ENCODE results near the gene NPEPPS. TPM values are rescaled to one million over a fixed set of nuclear protein-coding genes. Genes with fewer than 3 reads are reported as not detected.

Gene NPEPPS
- total RNA-seq (2022; extraction: Qiagen RNA extraction; ENCODE audit: low read depth) = 56.7 to 75.0 TPM (median 63.8 TPM) in 5 replicates

GRCh38 chr17:47530557-47531232, at the start of gene NPEPPS:
TSS of gene NPEPPS (plus strand) at chr17:47531108. CDS start at chr17:47531301, 193 bp downstream.

GRCh38 chr17:47649153-47649971, 118.5 kb downstream of the NPEPPS start, which contains the start of gene KPNB1:
TSS of gene KPNB1 (plus strand) at chr17:47649919. CDS start at chr17:47650245, 326 bp downstream.

Other genes with a start within 250 kb of the NPEPPS start
- 0.72 to 2.9 TPM (median 1.9 TPM) in 5 replicates for gene EFCAB13, start 207.2 kb upstream of the NPEPPS start, total RNA-seq (2022; extraction: Qiagen RNA extraction; ENCODE audit: low read depth)
- 291 to 430 TPM (median 304 TPM) in 5 replicates for gene KPNB1, start 118.8 kb downstream of the NPEPPS start, total RNA-seq (2022; extraction: Qiagen RNA extraction; ENCODE audit: low read depth)
- 3.7 to 7.0 TPM (median 6.2 TPM) in 5 replicates for gene TBKBP1, start 163.1 kb downstream of the NPEPPS start, total RNA-seq (2022; extraction: Qiagen RNA extraction; ENCODE audit: low read depth)
- gene TBX21, start 202.1 kb downstream of the NPEPPS start, total RNA-seq (2022; extraction: Qiagen RNA extraction; ENCODE audit: low read depth) = 0.10 TPM in 2 of 5 replicates, not detected in the others

Measured in A549 treated with RU486 at 1 μM for 4 hours (cell line).